Prostate gland (tissue), 2 donors: ENCODE data around the gene SLC4A1. TPM values are rescaled to one million over a fixed set of nuclear protein-coding genes. Genes with fewer than 3 reads are reported as not detected.

Source experiments
- DNase-seq: peaks from one replicate; pipeline ENCODE4 v3.0.0-alpha.2; 2019; ENCODE audit warnings: low spot score
- H3K27ac ChIP-seq, 2 donors: fragments of 200-600 bp; sonication (generic); 2 replicates each; pipeline ENCODE4 v1.5.1; 2017 to 2019
- H3K27me3 ChIP-seq: fragments of 200-600 bp; sonication (generic); replicated peaks from 2 replicates; pipeline ENCODE4 v1.5.1; 2019; ENCODE audit not compliant: insufficient read depth
- H3K36me3 ChIP-seq, 2 donors: fragments of 200-600 bp; sonication (generic); 1 replicate in 1 of 2; 2 replicates in 1 of 2; pipeline versions ENCODE4 v1.5.1 to v1.8.1; 2017 to 2019
- H3K4me1 ChIP-seq: fragments of 200-600 bp; sonication (generic); replicated peaks from 2 replicates; pipeline ENCODE4 v1.5.1; 2019
- H3K4me3 ChIP-seq, 2 donors: fragments of 200-600 bp; sonication (generic); 2 replicates each; pipeline ENCODE4 v1.5.1; 2017 to 2019
- H3K9me3 ChIP-seq: fragments of 200-600 bp; sonication (generic); 2 replicates; pipeline ENCODE4 v1.5.1; 2017
- CTCF ChIP-seq, 4 experiments: fragments of 200-600 bp in 2 of 4; fragments of 450-650 bp in 2 of 4; sonication (generic) in 2 of 4; IDR thresholded peaks; 1 replicate in 3 of 4; 2 replicates in 1 of 4; pipeline ENCODE4 v1.5.1; 2016 to 2019; ENCODE audit warnings: antibody characterized with exemption in 4 of 4, mild to moderate bottlenecking in 2 of 4, moderate library complexity in 2 of 4
- POLR2A ChIP-seq: fragments of 450-650 bp; IDR thresholded peaks from one replicate; pipeline ENCODE4 v1.6.1; 2016; ENCODE audit warnings: antibody characterized with exemption, mild to moderate bottlenecking
- POLR2AphosphoS5 ChIP-seq: sonication (generic); formaldehyde crosslinking; IDR thresholded peaks from one replicate; pipeline ENCODE4 v1.6.1; 2017; ENCODE audit warnings: antibody characterized with exemption
- WGBS: methylation state at CpG from one replicate; pipeline ENCODE4 v1.1.5; 2018; 5-methylcytosine and 5-hydroxymethylcytosine counted together
- intact Hi-C: fragments of 100-400 bp; cut with DNase I; formaldehyde crosslinking; loops from one replicate; pipeline ENCODE4 v1.14.2; 2022
- total RNA-seq, 2 donors: library from RNA; depleted of rRNA; stranded (reverse); fragments of >200 nt; gene quantifications; one replicate each; pipeline ENCODE4 v1.1.0, GENCODE V29; 2016

Gene SLC4A1
- total RNA-seq, 2 donors from 2014 or later, result 0.51 TPM; not detected in 1

DNA sequence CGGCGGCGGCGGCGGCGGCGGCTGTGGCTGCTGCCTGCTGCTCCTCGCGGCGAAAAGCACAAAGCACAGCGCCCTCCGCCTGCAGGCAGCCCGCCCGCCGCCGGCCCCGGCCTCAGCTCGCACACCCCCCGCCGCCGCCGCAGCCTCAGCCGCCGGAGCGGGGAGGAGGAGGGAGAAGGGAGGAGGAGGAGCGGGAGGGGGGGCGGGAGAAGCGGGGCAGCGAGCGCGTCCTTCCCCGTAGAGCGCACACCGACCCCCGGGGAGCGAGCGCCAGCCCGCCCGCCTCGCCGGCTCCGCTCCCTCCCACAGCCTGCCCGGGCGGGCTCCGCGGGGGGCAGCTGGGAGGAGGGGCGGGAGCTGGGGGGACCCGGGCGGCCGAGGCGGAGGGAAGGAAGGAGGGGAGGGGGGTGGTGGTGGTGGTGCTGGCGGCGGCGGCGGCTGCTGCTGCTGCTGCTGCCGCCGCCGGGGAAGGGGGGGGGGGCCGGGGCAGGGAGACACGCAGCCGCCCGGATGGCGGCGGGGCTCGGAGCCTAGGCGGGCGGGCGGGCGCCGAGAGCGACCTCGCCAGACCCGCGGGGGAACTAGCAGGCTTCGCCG lies 48.2 kb downstream of the SLC4A1 start, which contains the start of gene UBTF:
Gene UBTF, minus strand, starts transcription at position 60 of the 597 bp plus-strand sequence. CDS start 1,446 bp downstream, outside the sequence.
- Histone ChIP-seq H3K27me3 (no peaks in the 10 kb centered on the region), H3K27ac (peak within 1 kb of the TSS; percentile 98 to 100), H3K4me3 (peak within 1 kb of the TSS; percentile 80 to 95), H3K36me3 (peaks cover 7 to 19% of the 10 kb centered on the region in 2 donors), H3K4me1 (peaks cover 5% of the 10 kb centered on the region), H3K9me3 (no peaks in the 10 kb centered on the region)
- WGBS, result 0% methylated on average over 16 of the region's 76 CpGs
- intact Hi-C loops, result loop anchor here (2.0 kb wide), 1 partner anchor 107 kb away; no protein-coding TSS in a partner anchor
- peak; percentile 59 for DNase-seq
- TF ChIP-seq POLR2AphosphoS5 (no peak), POLR2A (no peak), CTCF (IDR thresholded peaks at IDR 0.05) (no peak)

- under 1% methylated on average over 37 of the region's 73 CpGs for WGBS
- TF ChIP-seq CTCF (IDR thresholded peaks at IDR 0.05) (peak in 3 of 4 experiments; percentile 36 to 70 (median 68)), POLR2AphosphoS5 (no peak), POLR2A (no peak)
- DNase-seq, result peak; percentile 42
- intact Hi-C loops, result loop anchor here (2.0 kb wide), 1 partner anchor 108 kb away; no protein-coding TSS in a partner anchor
- Histone ChIP-seq H3K4me1 (peaks cover 5% of the 10 kb centered on the region), H3K9me3 (no peaks in the 10 kb centered on the region), H3K27me3 (no peaks in the 10 kb centered on the region), H3K27ac (peak overlapping the region; percentile 98 to 100), H3K4me3 (peak overlapping the region; percentile 80 to 95), H3K36me3 (peaks cover 10 to 23% of the 10 kb centered on the region in 2 donors)
Measured at GRCh38 chr17:44219108-44219615, 48.8 kb downstream of the SLC4A1 start.

GRCh38 chr17:44218344-44219107 lies 49.4 kb downstream of the SLC4A1 start:
- Histone ChIP-seq H3K36me3 (peaks cover 10 to 23% of the 10 kb centered on the region in 2 donors), H3K4me3 (peak overlapping the region; percentile 80 to 95), H3K9me3 (no peaks in the 10 kb centered on the region), H3K4me1 (peaks cover 5% of the 10 kb centered on the region), H3K27ac (peak overlapping the region; percentile 98 to 100), H3K27me3 (no peaks in the 10 kb centered on the region)
- TF ChIP-seq CTCF (IDR thresholded peaks at IDR 0.05) (peak in 3 of 4 experiments; percentile 37 to 54 (median 53)), POLR2A (peak; percentile 51), POLR2AphosphoS5 (peak; percentile 72)
- DNase-seq, result peak; percentile 87
- WGBS, result 1% methylated on average over 23 of the region's 89 CpGs
- intact Hi-C loops, result loop anchor here (2.0 kb wide), 1 partner anchor 108 kb away; no protein-coding TSS in a partner anchor

- Histone ChIP-seq H3K27ac (peak overlapping the region; percentile 98 to 100), H3K36me3 (peaks cover 10 to 23% of the 10 kb centered on the region in 2 donors), H3K9me3 (no peaks in the 10 kb centered on the region), H3K27me3 (no peaks in the 10 kb centered on the region), H3K4me3 (peak overlapping the region; percentile 80 to 95), H3K4me1 (peaks cover 3% of the 10 kb centered on the region)
- intact Hi-C loops, result loop anchor here (2.0 kb wide), 1 partner anchor 109 kb away; no protein-coding TSS in a partner anchor
- WGBS, result 8% methylated on average over 9 of the region's 10 CpGs
- no peak for DNase-seq
- TF ChIP-seq POLR2AphosphoS5 (no peak), CTCF (IDR thresholded peaks at IDR 0.05) (no peak), POLR2A (no peak)
Measured at GRCh38 chr17:44217738-44218343, 50.1 kb downstream of the SLC4A1 start.
